ENCODE data around the gene TBC1D16. TPM values are rescaled to one million over a fixed set of nuclear protein-coding genes. Genes with fewer than 3 reads are reported as not detected.
"Not testable (repeated sequence)": the region's sequence is repeated elsewhere in the genome, so short reads cannot be mapped to it uniquely, and the experiment has no call there.

Gene TBC1D16
- total RNA-seq, 1 experiment from 2014 or later = 85.8 TPM

DNA sequence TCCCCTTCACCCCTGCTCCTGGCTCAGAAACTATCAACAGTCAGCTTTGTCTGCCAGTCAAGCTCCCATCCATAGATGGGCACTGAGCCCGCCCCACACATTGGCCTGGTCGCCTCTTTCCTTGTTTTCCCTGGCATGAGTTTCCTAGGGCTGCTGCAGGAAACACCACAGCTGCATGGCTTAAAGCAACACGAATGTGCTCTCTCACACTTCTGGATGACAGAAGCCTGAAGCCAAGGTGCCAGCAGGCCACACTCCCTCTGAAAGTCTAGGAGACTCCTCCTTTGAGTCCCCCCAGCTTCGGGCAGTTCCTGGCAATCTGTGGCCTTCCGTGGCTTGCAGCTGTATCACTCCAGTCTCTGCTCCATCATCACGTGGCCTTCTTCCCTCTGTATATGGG, 69.9 kb downstream of the TBC1D16 start:
- no peak overlapping the region for H3K14ac ChIP-seq (ENCODE audit: insufficient read depth, low read length)
- H3K27ac ChIP-seq (ENCODE audit: insufficient read length, low read depth, low read length) = no peak overlapping the region
- H3K18ac ChIP-seq (ENCODE audit: insufficient read length, low read depth, low read length) = no peak overlapping the region
- no peaks in the 10 kb centered on the region for H3K27me3 ChIP-seq (ENCODE audit: insufficient read depth, low read length)
- H2BK20ac ChIP-seq (ENCODE audit: low read depth, low read length, poor library complexity, severe bottlenecking) = no peak overlapping the region
- Mint-ChIP-seq H3K27me3 (ENCODE audit: low read depth) (no peaks in the 10 kb centered on the region; the same call in 1 of the 2 replicates), H3K9me3 (peaks cover 15 to 20% of the 10 kb centered on the region in 2 experiments), H3K4me3 (no peak overlapping the region), H3K27ac (no peak overlapping the region), H3K36me3 (ENCODE audit: insufficient read depth in 1 of 3, low read depth in 3 of 3) (peaks cover 24 to 32% (median 26%) of the 10 kb centered on the region in 3 experiments), H3K4me1 (peaks cover 22 to 29% of the 10 kb centered on the region in 2 experiments)
- no peak overlapping the region for H2BK120ac ChIP-seq (ENCODE audit: low read depth, low read length, poor library complexity, severe bottlenecking)
- H2AK5ac ChIP-seq (ENCODE audit: insufficient read length, low read length) = no peak overlapping the region
- peak; percentile 24 for DNase-seq
- WGBS (ENCODE audit: extremely low coverage, insufficient read length, low lambda C conversion rate) = no CpG with 5 or more reads among the region's 6 CpGs
- no peak overlapping the region for H3K9ac ChIP-seq (ENCODE audit: extremely low read depth, insufficient read length, low read length)
- no peak overlapping the region for H2BK15ac ChIP-seq (ENCODE audit: low read depth, low read length)
- H2AFZ ChIP-seq (ENCODE audit: low read length) = no peak overlapping the region
- no peak overlapping the region for H2BK12ac ChIP-seq (ENCODE audit: insufficient read length, low read depth, low read length)
- no peak overlapping the region for H3K4me2 ChIP-seq (ENCODE audit: insufficient read depth, insufficient read length, low read length)
- TF ChIP-seq, protein P1, sequence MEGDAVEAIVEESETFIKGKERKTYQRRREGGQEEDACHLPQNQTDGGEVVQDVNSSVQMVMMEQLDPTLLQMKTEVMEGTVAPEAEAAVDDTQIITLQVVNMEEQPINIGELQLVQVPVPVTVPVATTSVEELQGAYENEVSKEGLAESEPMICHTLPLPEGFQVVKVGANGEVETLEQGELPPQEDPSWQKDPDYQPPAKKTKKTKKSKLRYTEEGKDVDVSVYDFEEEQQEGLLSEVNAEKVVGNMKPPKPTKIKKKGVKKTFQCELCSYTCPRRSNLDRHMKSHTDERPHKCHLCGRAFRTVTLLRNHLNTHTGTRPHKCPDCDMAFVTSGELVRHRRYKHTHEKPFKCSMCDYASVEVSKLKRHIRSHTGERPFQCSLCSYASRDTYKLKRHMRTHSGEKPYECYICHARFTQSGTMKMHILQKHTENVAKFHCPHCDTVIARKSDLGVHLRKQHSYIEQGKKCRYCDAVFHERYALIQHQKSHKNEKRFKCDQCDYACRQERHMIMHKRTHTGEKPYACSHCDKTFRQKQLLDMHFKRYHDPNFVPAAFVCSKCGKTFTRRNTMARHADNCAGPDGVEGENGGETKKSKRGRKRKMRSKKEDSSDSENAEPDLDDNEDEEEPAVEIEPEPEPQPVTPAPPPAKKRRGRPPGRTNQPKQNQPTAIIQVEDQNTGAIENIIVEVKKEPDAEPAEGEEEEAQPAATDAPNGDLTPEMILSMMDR (conservative IDR thresholded peaks at IDR 0.05) = no peak
- H3K4ac ChIP-seq (ENCODE audit: low read depth, low read length) = no peak overlapping the region
- peaks cover 3% of the 10 kb centered on the region for H3K79me1 ChIP-seq (ENCODE audit: insufficient read depth, low read depth, low read length, poor library complexity, severe bottlenecking)
- H3K23me2 ChIP-seq (ENCODE audit: insufficient read length, low read depth, low read length, poor library complexity, severe bottlenecking) = no peaks in the 10 kb centered on the region
- peaks cover 3% of the 10 kb centered on the region; the same call in 1 of the 2 replicates for H3K79me2 ChIP-seq (ENCODE audit: insufficient read depth, low read length)
- no peak overlapping the region for H4K8ac ChIP-seq (replicated peaks; ENCODE audit: insufficient read length, low read depth, low read length)
- no peaks in the 10 kb centered on the region for H4K20me1 ChIP-seq (ENCODE audit: control insufficient read depth, insufficient read depth, insufficient read length)
- no peaks in the 10 kb centered on the region for H3K9me3 ChIP-seq (ENCODE audit: control insufficient read depth, low read depth, low read length)
- no peak overlapping the region for H3K56ac ChIP-seq (ENCODE audit: insufficient read length, low read depth, low read length)
- no peak overlapping the region for H4K91ac ChIP-seq (ENCODE audit: insufficient read length, low read depth, low read length)
- no peak overlapping the region for H3K23ac ChIP-seq (ENCODE audit: insufficient read length, low read depth, low read length)
- no peak overlapping the region for H3T11ph ChIP-seq (ENCODE audit: low read length)
- H4K5ac ChIP-seq (ENCODE audit: insufficient read length, low read depth, low read length) = no peak overlapping the region
- no peaks in the 10 kb centered on the region for H3K4me1 ChIP-seq (ENCODE audit: insufficient read depth, low read length)
- no peak overlapping the region for H2BK5ac ChIP-seq (ENCODE audit: insufficient read length, low read length)

DNA sequence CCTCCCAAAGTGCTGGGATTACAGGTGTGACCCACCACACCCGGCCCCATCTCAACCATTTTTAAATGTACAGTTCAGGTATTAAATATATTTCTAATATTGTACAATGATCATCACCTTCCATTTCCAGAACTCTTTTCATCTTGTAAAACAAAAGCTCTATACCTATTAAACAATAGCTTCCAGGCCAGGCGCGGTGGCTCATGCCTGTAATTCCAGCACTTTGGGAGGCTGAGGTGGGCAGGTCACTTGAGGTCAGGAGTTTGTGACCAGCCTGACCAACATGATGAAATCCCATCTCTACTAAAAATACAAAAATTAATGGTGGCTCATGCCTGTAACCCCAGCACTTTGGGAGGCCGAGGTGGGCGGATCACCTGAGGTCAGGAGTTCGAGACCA, 73.2 kb downstream of the TBC1D16 start:
- Mint-ChIP-seq H3K4me1 (peaks cover 11 to 22% of the 10 kb centered on the region in 2 experiments), H3K36me3 (ENCODE audit: insufficient read depth in 1 of 3, low read depth in 3 of 3) (peaks cover 21 to 25% (median 24%) of the 10 kb centered on the region in 3 experiments), H3K9me3 (peaks cover 15 to 20% of the 10 kb centered on the region in 2 experiments)
- not testable (repeated sequence) for H3K9ac ChIP-seq (ENCODE audit: extremely low read depth, insufficient read length, low read length); H3K4ac ChIP-seq (ENCODE audit: low read depth, low read length); H3K56ac ChIP-seq (ENCODE audit: insufficient read length, low read depth, low read length); H3K79me2 ChIP-seq (ENCODE audit: insufficient read depth, low read length); DNase-seq; H4K8ac ChIP-seq (replicated peaks; ENCODE audit: insufficient read length, low read depth, low read length); H2BK120ac ChIP-seq (ENCODE audit: low read depth, low read length, poor library complexity, severe bottlenecking); H3T11ph ChIP-seq (ENCODE audit: low read length); H2BK15ac ChIP-seq (ENCODE audit: low read depth, low read length); H4K5ac ChIP-seq (ENCODE audit: insufficient read length, low read depth, low read length); H3K79me1 ChIP-seq (ENCODE audit: insufficient read depth, low read depth, low read length, poor library complexity, severe bottlenecking); H3K23me2 ChIP-seq (ENCODE audit: insufficient read length, low read depth, low read length, poor library complexity, severe bottlenecking); H2BK5ac ChIP-seq (ENCODE audit: insufficient read length, low read length); H3K4me2 ChIP-seq (ENCODE audit: insufficient read depth, insufficient read length, low read length); H2AK5ac ChIP-seq (ENCODE audit: insufficient read length, low read length); H2BK12ac ChIP-seq (ENCODE audit: insufficient read length, low read depth, low read length); H3K27me3 Mint-ChIP-seq (ENCODE audit: low read depth); H2BK20ac ChIP-seq (ENCODE audit: low read depth, low read length, poor library complexity, severe bottlenecking); H3K27ac Mint-ChIP-seq; H3K23ac ChIP-seq (ENCODE audit: insufficient read length, low read depth, low read length); H4K20me1 ChIP-seq (ENCODE audit: control insufficient read depth, insufficient read depth, insufficient read length); H3K4me3 Mint-ChIP-seq; H3K14ac ChIP-seq (ENCODE audit: insufficient read depth, low read length); H3K4me1 ChIP-seq (ENCODE audit: insufficient read depth, low read length); H3K27me3 ChIP-seq (ENCODE audit: insufficient read depth, low read length); H3K9me3 ChIP-seq (ENCODE audit: control insufficient read depth, low read depth, low read length); H2AFZ ChIP-seq (ENCODE audit: low read length); H3K18ac ChIP-seq (ENCODE audit: insufficient read length, low read depth, low read length); H3K27ac ChIP-seq (ENCODE audit: insufficient read length, low read depth, low read length); H4K91ac ChIP-seq (ENCODE audit: insufficient read length, low read depth, low read length)
- WGBS (ENCODE audit: extremely low coverage, insufficient read length, low lambda C conversion rate) = no CpG with 5 or more reads among the region's 6 CpGs
